K562 (cell line): ENCODE results near the gene ZNRF2. TPM values are rescaled to one million over a fixed set of nuclear protein-coding genes. Genes with fewer than 3 reads are reported as not detected.

Source experiments
- ATAC-seq: fragments of 200-7000 bp; cut with Tn5 transposase; 3 replicates; pipeline ENCODE4 v1.9.1; 2020; ENCODE audit warnings: moderate library complexity
- BruUV-seq: library from RNA; stranded (reverse); fragments of 400-500 nt; replicated peaks from 2 replicates; lab custom pipeline; 2021; lab: Mats Ljungman, UMichigan
- CTCF ChIA-PET: fragments of 300-600 bp; formaldehyde crosslinking; extraction: SDS; loops from one replicate; lab custom pipeline; 2021; ENCODE audit warnings: low intra/inter-chr PET ratio; lab: Yijun Ruan, JAX
- POLR2A ChIA-PET: fragments of 300-600, 350-650 bp; sonication (Branson Sonifier 250); formaldehyde crosslinking; extraction: SDS; loops from one replicate; lab custom pipeline; 2021; ENCODE audit warnings: antibody characterized with exemption, inconsistent platforms; lab: Yijun Ruan, JAX
- DNase-seq, 4 experiments: peaks; one replicate each; pipeline versions ENCODE4 v3.0.0 to v3.0.0-alpha.2; 2011 to 2018; ENCODE audit warnings: low spot score in 3 of 4, mixed read lengths in 3 of 4; ENCODE audit errors: extremely low read depth in 1 of 4
- FAIRE-seq: peaks from 2 replicates; lab custom pipeline; 2011; peaks lifted over from hg19 to GRCh38; lab: Jason Lieb, UNC
- H2AFZ ChIP-seq: 2 replicates; pipeline ENCODE4 v1.6.0; 2011; ENCODE audit warnings: low read depth, low read length, control low read depth, inconsistent platforms
- H3K27ac ChIP-seq: fragments of 200-600 bp; 3 replicates; pipeline ENCODE4 v1.8.0; 2011; ENCODE audit warnings: low read depth, mild to moderate bottlenecking, control low read depth, inconsistent platforms, low read length, moderate library complexity, mixed read lengths; ENCODE audit errors: extremely low read depth
- H3K27me3 ChIP-seq, 2 experiments: fragments of 300-600 bp in 1 of 2; 2 replicates in 1 of 2; 3 replicates in 1 of 2; pipeline versions ENCODE4 v1.6.0 to v1.8.0; 2011; ENCODE audit warnings: inconsistent platforms in 2 of 2, low read length in 2 of 2, mild to moderate bottlenecking in 1 of 2, mixed read lengths in 1 of 2, moderate library complexity in 1 of 2; ENCODE audit not compliant: control insufficient read depth in 2 of 2, insufficient read depth in 2 of 2
- H3K36me3 ChIP-seq: fragments of 300-600 bp; 3 replicates; pipeline ENCODE4 v1.8.0; 2011; ENCODE audit warnings: mild to moderate bottlenecking, low read length, inconsistent platforms; ENCODE audit not compliant: control insufficient read depth, insufficient read depth
- H3K4me1 ChIP-seq, 2 experiments: fragments of 200-600 bp in 1 of 2; replicated peaks in 1 of 2; 2 replicates in 1 of 2; 3 replicates in 1 of 2; pipeline versions ENCODE4 v1.5.1 to v1.8.0; 2011; ENCODE audit warnings: inconsistent platforms in 2 of 2, low read length in 2 of 2, mild to moderate bottlenecking in 1 of 2, mixed read lengths in 1 of 2, moderate library complexity in 1 of 2; ENCODE audit not compliant: control insufficient read depth in 2 of 2, insufficient read depth in 2 of 2
- H3K4me2 ChIP-seq: 2 replicates; pipeline ENCODE4 v1.6.1; 2011; ENCODE audit warnings: low read length, control low read depth, inconsistent platforms, mixed read lengths; ENCODE audit not compliant: insufficient read depth
- H3K4me3 ChIP-seq: fragments of 200-600 bp; sonication (generic), shearing (Covaris generic); 2 replicates; pipeline ENCODE4 v1.5.1; 2016; ENCODE audit warnings: control low read depth, inconsistent platforms
- H3K79me2 ChIP-seq: fragments of 200-600 bp; 3 replicates; pipeline ENCODE4 v1.8.0; 2011; ENCODE audit warnings: low read length, inconsistent platforms; ENCODE audit not compliant: control insufficient read depth, insufficient read depth
- H3K9ac ChIP-seq, 2 experiments: 2 replicates each; pipeline versions ENCODE4 v1.6.0 to v1.6.1; 2011; ENCODE audit warnings: low read depth in 2 of 2, low read length in 2 of 2, control low read depth in 1 of 2, inconsistent platforms in 1 of 2, mild to moderate bottlenecking in 1 of 2, mixed read lengths in 1 of 2; ENCODE audit not compliant: insufficient read depth in 1 of 2
- H3K9me1 ChIP-seq: one replicate; pipeline ENCODE4 v1.6.0; 2011; ENCODE audit warnings: inconsistent platforms, mild to moderate bottlenecking, low read length, moderate library complexity; ENCODE audit not compliant: control insufficient read depth, insufficient read depth
- H3K9me3 ChIP-seq: replicated peaks from 2 replicates; pipeline ENCODE4 v1.5.1; 2011; ENCODE audit warnings: low read depth, low read length, inconsistent platforms; ENCODE audit not compliant: control insufficient read depth, insufficient read depth
- H4K20me1 ChIP-seq: replicated peaks from 2 replicates; pipeline ENCODE4 v1.6.1; 2011; ENCODE audit warnings: low read length, inconsistent platforms, mixed read lengths; ENCODE audit not compliant: control insufficient read depth, insufficient read depth
- FOXP1 ChIP-seq: sonication (generic); formaldehyde crosslinking; IDR thresholded peaks from 2 replicates; pipeline ENCODE4 v1.8.0; 2022; ENCODE audit warnings: mild to moderate bottlenecking, missing genetic modification reagents
- KDM5B ChIP-seq: fragments of 200-600 bp; sonication (generic); IDR thresholded peaks from 2 replicates; pipeline ENCODE4 v1.6.1; 2012; ENCODE audit warnings: low read depth, mild to moderate bottlenecking, moderate library complexity, low read length, control low read depth, inconsistent platforms; ENCODE audit not compliant: insufficient replicate concordance
- LARP7 ChIP-seq: fragments of 450-650 bp; IDR thresholded peaks from 2 replicates; pipeline ENCODE4 v1.6.1; 2016
- MIER1 ChIP-seq: fragments of 450-650 bp; IDR thresholded peaks from 2 replicates; pipeline ENCODE4 v1.6.1; 2016; ENCODE audit warnings: antibody characterized with exemption, mild to moderate bottlenecking, low read depth
- PRMT5 ChIP-seq: sonication (generic); formaldehyde crosslinking; IDR thresholded peaks from 2 replicates; pipeline ENCODE4 v1.5.0; 2020; ENCODE audit warnings: missing genetic modification reagents
- SLC30A9 ChIP-seq: fragments of 250-450 bp; sonication (Bioruptor Pico); IDR thresholded peaks from 2 replicates; pipeline ENCODE4 v1.8.0; 2022; ENCODE audit warnings: mild to moderate bottlenecking, moderate library complexity
- ZBED1 ChIP-seq: IDR thresholded peaks from 2 replicates; pipeline ENCODE4 v1.6.1; 2014
- ZNF764 ChIP-seq: fragments of 250-450 bp; sonication (Bioruptor Pico); IDR thresholded peaks from 2 replicates; pipeline ENCODE4 v1.4.0; 2020; ENCODE audit warnings: low read depth, mild to moderate bottlenecking, moderate library complexity
- ZNF766 ChIP-seq: fragments of 200-800 bp; sonication (Bioruptor generic); conservative IDR thresholded peaks from 2 replicates; pipeline ENCODE4 v1.6.1; 2016; ENCODE audit warnings: missing genetic modification characterization, missing compliant biosample characterization
- WGBS: fragments of 100-300 bp; shearing (Covaris generic); methylation state at CpG from one replicate; pipeline ENCODE4 v1.1.6; 2016; ENCODE audit warnings: low coverage, mixed read lengths; ENCODE audit not compliant: insufficient coverage; ENCODE audit errors: missing lambda C conversion rate; 5-methylcytosine and 5-hydroxymethylcytosine counted together
- in situ Hi-C: fragments of 300-500 bp; cut with MboI; formaldehyde crosslinking; loops from 4 replicates; pipeline ENCODE4 v1.15.0; 2018; ENCODE audit warnings: inconsistent platforms, mixed read lengths
- intact Hi-C: fragments of 100-400 bp; cut with micrococcal nuclease; formaldehyde crosslinking; loops from 2 replicates; pipeline ENCODE4 v1.14.2; 2022
- polyA plus RNA-seq, 8 experiments: library from polyadenylated mRNA; depleted of rRNA in 4 of 8; stranded (reverse) in 5 of 8; unstranded in 3 of 8; fragments of >200 nt; fragmentation: Nextera tagmentation in 2 of 8; fragmentation: Illumina TruSeq in 1 of 8; extraction: Ambion mirVana in 2 of 8; extraction: Trizol in 1 of 8; gene quantifications; 2 replicates each; pipeline versions ENCODE4 v1.2.1 to v1.2.3, GENCODE V29; 2011 to 2014; ENCODE audit warnings: inconsistent platforms in 1 of 8, missing spikeins in 1 of 8
- total RNA-seq, 7 experiments: library from RNA; depleted of rRNA in 6 of 7; stranded (reverse); fragments of >200 nt in 6 of 7; fragmentation: Illumina TruSeq in 2 of 7; extraction: Trizol in 2 of 7; gene quantifications; 2 replicates each; pipeline versions ENCODE4 v1.2.1 to v1.2.3, GENCODE V29; 2011 to 2021; ENCODE audit warnings: low replicate concordance in 1 of 7
- TF ChIP-seq, protein P1 (sequence below), 2 experiments: fragments of 450-650 bp in 1 of 2; sonication (generic) in 1 of 2; formaldehyde crosslinking in 1 of 2; IDR thresholded peaks in 1 of 2; conservative IDR thresholded peaks in 1 of 2; 2 replicates each; pipeline versions ENCODE4 v1.6.1 to v1.8.1; 2016 to 2023; ENCODE audit warnings: mild to moderate bottlenecking in 2 of 2, moderate library complexity in 2 of 2, inconsistent platforms in 1 of 2, missing genetic modification reagents in 1 of 2
- TF ChIP-seq, protein P2 (sequence below): fragments of 450-650 bp; IDR thresholded peaks from 2 replicates; pipeline ENCODE4 v1.7.1; 2018; ENCODE audit warnings: mild to moderate bottlenecking, low read depth; ENCODE audit not compliant: partially characterized antibody
- TF ChIP-seq, protein P3 (sequence below): fragments of 250-450 bp; sonication (Bioruptor Pico); IDR thresholded peaks from 2 replicates; pipeline ENCODE4 v1.4.0; 2020; ENCODE audit warnings: mild to moderate bottlenecking, moderate library complexity
- TF ChIP-seq, protein P4 (sequence below): fragments of 250-450 bp; sonication (Bioruptor Pico); IDR thresholded peaks from 2 replicates; pipeline ENCODE4 v1.8.0; 2021; ENCODE audit warnings: moderate library complexity, mild to moderate bottlenecking, inconsistent platforms
- TF ChIP-seq, protein P5 (sequence below): fragments of 250-450 bp; sonication (Bioruptor Pico); IDR thresholded peaks from 2 replicates; pipeline ENCODE4 v1.8.0; 2021; ENCODE audit warnings: borderline replicate concordance, mild to moderate bottlenecking, moderate library complexity; ENCODE audit not compliant: poor library complexity, severe bottlenecking

Gene ZNRF2
- total and polyA plus RNA-seq, 9 of the 15 experiments (the other 6 are each of a cell fraction or from before 2014, with no cell fraction given), result 1.1 to 13.9 (median 5.5) TPM

DNA sequence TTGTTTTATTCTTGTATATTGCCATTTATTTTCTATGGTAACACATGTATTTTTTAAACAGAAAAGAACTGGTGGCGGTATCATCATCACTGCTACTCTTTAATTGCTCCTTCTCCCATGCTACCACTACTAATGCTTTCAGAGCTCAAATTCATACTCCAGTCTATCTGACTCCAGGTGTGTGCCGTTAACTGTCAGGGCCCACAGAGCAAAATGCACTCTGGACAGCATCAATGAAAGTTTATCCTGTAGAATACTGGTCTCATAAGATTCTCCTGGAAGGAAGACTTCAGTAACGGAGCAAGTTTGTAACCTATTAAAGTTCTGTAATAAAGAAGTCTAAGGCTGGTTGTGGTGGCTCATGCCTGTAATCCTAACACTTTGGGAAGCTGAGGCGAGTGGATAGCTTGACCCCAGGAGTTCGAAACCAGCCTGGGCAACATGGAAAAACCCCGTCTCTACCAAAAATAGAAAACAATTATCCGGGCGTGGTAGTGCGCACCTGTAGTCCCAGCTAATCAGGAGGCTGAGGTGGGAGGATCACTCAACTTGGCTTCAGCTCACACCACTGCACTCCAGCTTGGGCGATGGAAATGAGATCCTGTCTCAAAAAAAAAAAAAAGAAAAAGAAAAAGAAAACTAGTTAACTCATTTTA lies 18.4 kb downstream of the ZNRF2 start:
- H3K4me1 ChIP-seq, result no peaks in the 10 kb centered on the region
- H3K4me3 ChIP-seq, result no peak overlapping the region
- H3K9me3 ChIP-seq, result no peaks in the 10 kb centered on the region
- no TSS peak for BruUV-seq
- H3K36me3 ChIP-seq, result no peaks in the 10 kb centered on the region
- intact Hi-C loops (no loop called here), in situ Hi-C loops (no loop called here)
- H2AFZ ChIP-seq, result no peak overlapping the region
- ATAC-seq (no peak; the same call in 2 of the 3 replicates), DNase-seq (no peak), FAIRE-seq (no peak)
- ChIA-PET POLR2A (interaction anchor here (0.6 to 1.5 kb wide), 3 partner anchors 8 to 122 kb away, joined by 3 to 6 read pairs (median 3); no protein-coding TSS in a partner anchor), CTCF (no interaction called here)
- H3K9me1 ChIP-seq, result no peaks in the 10 kb centered on the region
- WGBS, result 78% methylated on average over 9 of the region's 10 CpGs
- no peak overlapping the region for H3K27ac ChIP-seq
- no peak overlapping the region for H3K4me2 ChIP-seq
- peaks cover 56% of the 10 kb centered on the region for H3K79me2 ChIP-seq
- H3K9ac ChIP-seq, result no peak overlapping the region
- no peaks in the 10 kb centered on the region for H3K27me3 ChIP-seq
- no peaks in the 10 kb centered on the region for H4K20me1 ChIP-seq
- TF ChIP-seq, protein P1, sequence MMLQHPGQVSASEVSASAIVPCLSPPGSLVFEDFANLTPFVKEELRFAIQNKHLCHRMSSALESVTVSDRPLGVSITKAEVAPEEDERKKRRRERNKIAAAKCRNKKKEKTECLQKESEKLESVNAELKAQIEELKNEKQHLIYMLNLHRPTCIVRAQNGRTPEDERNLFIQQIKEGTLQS (IDR thresholded peaks at IDR 0.05), result no peak
- TF ChIP-seq, protein P1 (CRISPR knock-in tag; conservative IDR thresholded peaks at IDR 0.05), result no peak
- TF ChIP-seq ZNF764 (CRISPR knock-in tag) (no peak), MIER1 (no peak), LARP7 (no peak), SLC30A9 (CRISPR knock-in tag) (no peak), FOXP1 (CRISPR knock-in tag) (no peak), KDM5B (no peak), ZNF766 (CRISPR knock-in tag) (no peak), PRMT5 (no peak), ZBED1 (no peak)
- TF ChIP-seq, protein P2, sequence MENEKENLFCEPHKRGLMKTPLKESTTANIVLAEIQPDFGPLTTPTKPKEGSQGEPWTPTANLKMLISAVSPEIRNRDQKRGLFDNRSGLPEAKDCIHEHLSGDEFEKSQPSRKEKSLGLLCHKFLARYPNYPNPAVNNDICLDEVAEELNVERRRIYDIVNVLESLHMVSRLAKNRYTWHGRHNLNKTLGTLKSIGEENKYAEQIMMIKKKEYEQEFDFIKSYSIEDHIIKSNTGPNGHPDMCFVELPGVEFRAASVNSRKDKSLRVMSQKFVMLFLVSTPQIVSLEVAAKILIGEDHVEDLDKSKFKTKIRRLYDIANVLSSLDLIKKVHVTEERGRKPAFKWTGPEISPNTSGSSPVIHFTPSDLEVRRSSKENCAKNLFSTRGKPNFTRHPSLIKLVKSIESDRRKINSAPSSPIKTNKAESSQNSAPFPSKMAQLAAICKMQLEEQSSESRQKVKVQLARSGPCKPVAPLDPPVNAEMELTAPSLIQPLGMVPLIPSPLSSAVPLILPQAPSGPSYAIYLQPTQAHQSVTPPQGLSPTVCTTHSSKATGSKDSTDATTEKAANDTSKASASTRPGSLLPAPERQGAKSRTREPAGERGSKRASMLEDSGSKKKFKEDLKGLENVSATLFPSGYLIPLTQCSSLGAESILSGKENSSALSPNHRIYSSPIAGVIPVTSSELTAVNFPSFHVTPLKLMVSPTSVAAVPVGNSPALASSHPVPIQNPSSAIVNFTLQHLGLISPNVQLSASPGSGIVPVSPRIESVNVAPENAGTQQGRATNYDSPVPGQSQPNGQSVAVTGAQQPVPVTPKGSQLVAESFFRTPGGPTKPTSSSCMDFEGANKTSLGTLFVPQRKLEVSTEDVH, result no peak
- TF ChIP-seq, protein P3, sequence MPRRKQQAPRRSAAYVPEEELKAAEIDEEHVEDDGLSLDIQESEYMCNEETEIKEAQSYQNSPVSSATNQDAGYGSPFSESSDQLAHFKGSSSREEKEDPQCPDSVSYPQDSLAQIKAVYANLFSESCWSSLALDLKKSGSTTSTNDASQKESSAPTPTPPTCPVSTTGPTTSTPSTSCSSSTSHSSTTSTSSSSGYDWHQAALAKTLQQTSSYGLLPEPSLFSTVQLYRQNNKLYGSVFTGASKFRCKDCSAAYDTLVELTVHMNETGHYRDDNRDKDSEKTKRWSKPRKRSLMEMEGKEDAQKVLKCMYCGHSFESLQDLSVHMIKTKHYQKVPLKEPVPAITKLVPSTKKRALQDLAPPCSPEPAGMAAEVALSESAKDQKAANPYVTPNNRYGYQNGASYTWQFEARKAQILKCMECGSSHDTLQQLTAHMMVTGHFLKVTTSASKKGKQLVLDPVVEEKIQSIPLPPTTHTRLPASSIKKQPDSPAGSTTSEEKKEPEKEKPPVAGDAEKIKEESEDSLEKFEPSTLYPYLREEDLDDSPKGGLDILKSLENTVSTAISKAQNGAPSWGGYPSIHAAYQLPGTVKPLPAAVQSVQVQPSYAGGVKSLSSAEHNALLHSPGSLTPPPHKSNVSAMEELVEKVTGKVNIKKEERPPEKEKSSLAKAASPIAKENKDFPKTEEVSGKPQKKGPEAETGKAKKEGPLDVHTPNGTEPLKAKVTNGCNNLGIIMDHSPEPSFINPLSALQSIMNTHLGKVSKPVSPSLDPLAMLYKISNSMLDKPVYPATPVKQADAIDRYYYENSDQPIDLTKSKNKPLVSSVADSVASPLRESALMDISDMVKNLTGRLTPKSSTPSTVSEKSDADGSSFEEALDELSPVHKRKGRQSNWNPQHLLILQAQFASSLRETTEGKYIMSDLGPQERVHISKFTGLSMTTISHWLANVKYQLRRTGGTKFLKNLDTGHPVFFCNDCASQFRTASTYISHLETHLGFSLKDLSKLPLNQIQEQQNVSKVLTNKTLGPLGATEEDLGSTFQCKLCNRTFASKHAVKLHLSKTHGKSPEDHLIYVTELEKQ (CRISPR knock-in tag), result no peak
- TF ChIP-seq, protein P4, sequence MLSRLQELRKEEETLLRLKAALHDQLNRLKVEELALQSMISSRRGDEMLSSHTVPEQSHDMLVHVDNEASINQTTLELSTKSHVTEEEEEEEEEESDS (CRISPR knock-in tag), result no peak
- TF ChIP-seq, protein P5, sequence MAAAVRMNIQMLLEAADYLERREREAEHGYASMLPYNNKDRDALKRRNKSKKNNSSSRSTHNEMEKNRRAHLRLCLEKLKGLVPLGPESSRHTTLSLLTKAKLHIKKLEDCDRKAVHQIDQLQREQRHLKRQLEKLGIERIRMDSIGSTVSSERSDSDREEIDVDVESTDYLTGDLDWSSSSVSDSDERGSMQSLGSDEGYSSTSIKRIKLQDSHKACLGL (CRISPR knock-in tag), result no peak
